Memory B cell (primary cell): Measurements from ENCODE around the gene SIGLEC7.

Experiments used
- ATAC-seq: fragments of 150-1000 bp; cut with Tn5 transposase; 2 replicates; pipeline ENCODE4 v1.10.0; 2021; ENCODE audit warnings: low read depth, mild to moderate bottlenecking, moderate library complexity
- DNase-seq, 2 donors: peaks; one replicate each; pipeline ENCODE4 v3.0.0; 2022; ENCODE audit warnings: low spot score in 2 of 2
- H3K27ac Mint-ChIP-seq: one replicate; pipeline ENCODE4 v1.8.0; 2022; ENCODE audit warnings: mild to moderate bottlenecking, moderate library complexity, mixed read lengths
- H3K27me3 Mint-ChIP-seq: one replicate; pipeline ENCODE4 v1.8.0; 2022; ENCODE audit warnings: mixed read lengths
- H3K36me3 Mint-ChIP-seq: one replicate; pipeline ENCODE4 v1.8.0; 2022; ENCODE audit warnings: mild to moderate bottlenecking, mixed read lengths
- H3K4me1 Mint-ChIP-seq: one replicate; pipeline ENCODE4 v1.8.0; 2022; ENCODE audit warnings: mixed read lengths
- H3K4me3 Mint-ChIP-seq: one replicate; pipeline ENCODE4 v1.8.0; 2022; ENCODE audit warnings: mild to moderate bottlenecking, moderate library complexity, mixed read lengths
- H3K9me3 Mint-ChIP-seq: one replicate; pipeline ENCODE4 v1.8.0; 2022; ENCODE audit warnings: mixed read lengths

SIGLEC7 gene

GRCh38 chr19:51123802-51124201, 18.3 kb upstream of the SIGLEC7 start:
- Mint-ChIP-seq H3K36me3 (peaks cover 4% of the 10 kb centered on the region), H3K4me3 (no peak overlapping the region), H3K27ac (no peak overlapping the region), H3K27me3 (peaks cover 19% of the 10 kb centered on the region), H3K4me1 (peaks cover 16% of the 10 kb centered on the region), H3K9me3 (peaks cover 2% of the 10 kb centered on the region)
- ATAC-seq (no peak), DNase-seq (no peak)

- Mint-ChIP-seq H3K27me3 (peaks cover 16% of the 10 kb centered on the region), H3K4me1 (peaks cover 16% of the 10 kb centered on the region), H3K27ac (no peak overlapping the region), H3K9me3 (peaks cover 2% of the 10 kb centered on the region), H3K4me3 (no peak overlapping the region), H3K36me3 (peaks cover 4% of the 10 kb centered on the region)
- DNase-seq (no peak), ATAC-seq (no peak)
Observed at GRCh38 chr19:51124216-51124615, 17.9 kb upstream of the SIGLEC7 start.

- DNase-seq = no peak
- Mint-ChIP-seq H3K27me3 (peaks cover 17% of the 10 kb centered on the region), H3K4me1 (peaks cover 16% of the 10 kb centered on the region), H3K9me3 (peaks cover 2% of the 10 kb centered on the region), H3K4me3 (no peak within 1 kb of the TSS), H3K36me3 (peaks cover 4% of the 10 kb centered on the region), H3K27ac (no peak within 1 kb of the TSS)
- ATAC-seq = no peak
Observed at GRCh38 chr19:51124729-51125128, 17.4 kb upstream of the SIGLEC7 start, which contains the start of gene SIGLEC9. Gene SIGLEC9 (plus strand): TSS chr19:51124906. CDS start chr19:51124975, 69 bp downstream.

- Mint-ChIP-seq H3K4me1 (peaks cover 16% of the 10 kb centered on the region), H3K27ac (no peak overlapping the region), H3K27me3 (peaks cover 14% of the 10 kb centered on the region), H3K36me3 (peaks cover 4% of the 10 kb centered on the region), H3K9me3 (peaks cover 2% of the 10 kb centered on the region), H3K4me3 (no peak overlapping the region)
- no peak for ATAC-seq
- DNase-seq = no peak
Observed at GRCh38 chr19:51125421-51126075, 16.6 kb upstream of the SIGLEC7 start.

GRCh38 chr19:51127032-51127431, 15.1 kb upstream of the SIGLEC7 start:
- Mint-ChIP-seq H3K9me3 (no peaks in the 10 kb centered on the region), H3K27ac (no peak overlapping the region), H3K36me3 (peaks cover under 1% of the 10 kb centered on the region), H3K27me3 (peaks cover 14% of the 10 kb centered on the region), H3K4me1 (peaks cover 14% of the 10 kb centered on the region), H3K4me3 (no peak overlapping the region)
- no peak for DNase-seq
- no peak for ATAC-seq

- ATAC-seq (no peak), DNase-seq (no peak)
- no peaks in the 10 kb centered on the region for H3K36me3 Mint-ChIP-seq
- peaks cover 13% of the 10 kb centered on the region for H3K27me3 Mint-ChIP-seq
- no peak overlapping the region for H3K4me3 Mint-ChIP-seq
- peaks cover 15% of the 10 kb centered on the region for H3K4me1 Mint-ChIP-seq
- no peak overlapping the region for H3K27ac Mint-ChIP-seq
- no peaks in the 10 kb centered on the region for H3K9me3 Mint-ChIP-seq
Observed at GRCh38 chr19:51127755-51128154, 14.3 kb upstream of the SIGLEC7 start.

- peaks cover 14% of the 10 kb centered on the region for H3K4me1 Mint-ChIP-seq
- ATAC-seq = no peak
- H3K4me3 Mint-ChIP-seq = no peak overlapping the region
Observed at GRCh38 chr19:51128227-51128626, 13.9 kb upstream of the SIGLEC7 start.

GRCh38 chr19:51129716-51130115, 12.4 kb upstream of the SIGLEC7 start:
- Mint-ChIP-seq H3K36me3 (no peaks in the 10 kb centered on the region), H3K27ac (no peak overlapping the region), H3K27me3 (peaks cover 14% of the 10 kb centered on the region), H3K4me1 (peaks cover 5% of the 10 kb centered on the region), H3K9me3 (no peaks in the 10 kb centered on the region), H3K4me3 (no peak overlapping the region)
- ATAC-seq (no peak), DNase-seq (no peak)

More at GRCh38 chr19:51128227-51128626, 13.9 kb upstream of the SIGLEC7 start:
- Mint-ChIP-seq H3K27ac (no peak overlapping the region), H3K36me3 (no peaks in the 10 kb centered on the region), H3K27me3 (peaks cover 13% of the 10 kb centered on the region), H3K9me3 (no peaks in the 10 kb centered on the region)
- DNase-seq = no peak

- Mint-ChIP-seq H3K27ac (no peak overlapping the region), H3K9me3 (no peaks in the 10 kb centered on the region), H3K4me1 (peaks cover 5% of the 10 kb centered on the region), H3K27me3 (peaks cover 15% of the 10 kb centered on the region), H3K36me3 (no peaks in the 10 kb centered on the region), H3K4me3 (no peak overlapping the region)
- ATAC-seq = no peak
- no peak for DNase-seq
Observed at GRCh38 chr19:51131780-51132680, 10.1 kb upstream of the SIGLEC7 start.

- no peak for DNase-seq
- H3K4me1 Mint-ChIP-seq = peaks cover 8% of the 10 kb centered on the region
- H3K9me3 Mint-ChIP-seq = no peaks in the 10 kb centered on the region
- no peak overlapping the region for H3K4me3 Mint-ChIP-seq
- H3K27ac Mint-ChIP-seq = no peak overlapping the region
- no peak for ATAC-seq
- H3K27me3 Mint-ChIP-seq = peaks cover 19% of the 10 kb centered on the region
- no peaks in the 10 kb centered on the region for H3K36me3 Mint-ChIP-seq
Observed at GRCh38 chr19:51135004-51135403, 7.1 kb upstream of the SIGLEC7 start.

GRCh38 chr19:51135986-51136762, 5.9 kb upstream of the SIGLEC7 start:
- Mint-ChIP-seq H3K36me3 (no peaks in the 10 kb centered on the region), H3K27me3 (peaks cover 20% of the 10 kb centered on the region), H3K4me3 (no peak overlapping the region), H3K4me1 (peaks cover 8% of the 10 kb centered on the region), H3K9me3 (no peaks in the 10 kb centered on the region), H3K27ac (no peak overlapping the region)
- ATAC-seq (no peak), DNase-seq (no peak)

GRCh38 chr19:51136851-51137551, 5.1 kb upstream of the SIGLEC7 start:
- peaks cover 8% of the 10 kb centered on the region for H3K4me1 Mint-ChIP-seq
- DNase-seq (no peak), ATAC-seq (no peak)
- no peaks in the 10 kb centered on the region for H3K36me3 Mint-ChIP-seq
- no peak overlapping the region for H3K4me3 Mint-ChIP-seq
- H3K27me3 Mint-ChIP-seq = peaks cover 19% of the 10 kb centered on the region
- no peak overlapping the region for H3K27ac Mint-ChIP-seq
- H3K9me3 Mint-ChIP-seq = no peaks in the 10 kb centered on the region

- H3K4me1 Mint-ChIP-seq = peaks cover 5% of the 10 kb centered on the region
- H3K4me3 Mint-ChIP-seq = no peak overlapping the region
- no peaks in the 10 kb centered on the region for H3K9me3 Mint-ChIP-seq
- H3K27me3 Mint-ChIP-seq = peaks cover 19% of the 10 kb centered on the region
- no peak for ATAC-seq
- no peaks in the 10 kb centered on the region for H3K36me3 Mint-ChIP-seq
- no peak overlapping the region for H3K27ac Mint-ChIP-seq
- DNase-seq = no peak
Observed at GRCh38 chr19:51137792-51138425, 4.2 kb upstream of the SIGLEC7 start.
